Panc1 (cell line): ENCODE measurements around the gene PCNX1.

Experiments
- POLR2AphosphoS5 ChIP-seq: IDR thresholded peaks from 2 replicates; pipeline ENCODE4 v1.6.1; 2012; ENCODE audit warnings: mild to moderate bottlenecking, low read depth, low read length, moderate library complexity
- SIN3A ChIP-seq: IDR thresholded peaks from 2 replicates; pipeline ENCODE4 v1.6.1; 2012; ENCODE audit warnings: low read depth, mild to moderate bottlenecking, low read length, moderate library complexity, borderline replicate concordance; ENCODE audit not compliant: insufficient read depth
- TF ChIP-seq, protein P1 (sequence below): fragments of 450-650 bp; IDR thresholded peaks from 2 replicates; pipeline ENCODE4 v1.5.1; 2017; ENCODE audit warnings: mild to moderate bottlenecking
- TF ChIP-seq, protein P2 (sequence below), 2 experiments: IDR thresholded peaks; 2 replicates each; pipeline ENCODE4 v1.6.1; 2011 to 2012; ENCODE audit warnings: low read depth in 2 of 2, control low read depth in 1 of 2, low read length in 1 of 2, mild to moderate bottlenecking in 1 of 2, moderate library complexity in 1 of 2; ENCODE audit not compliant: insufficient read depth in 1 of 2

DNA sequence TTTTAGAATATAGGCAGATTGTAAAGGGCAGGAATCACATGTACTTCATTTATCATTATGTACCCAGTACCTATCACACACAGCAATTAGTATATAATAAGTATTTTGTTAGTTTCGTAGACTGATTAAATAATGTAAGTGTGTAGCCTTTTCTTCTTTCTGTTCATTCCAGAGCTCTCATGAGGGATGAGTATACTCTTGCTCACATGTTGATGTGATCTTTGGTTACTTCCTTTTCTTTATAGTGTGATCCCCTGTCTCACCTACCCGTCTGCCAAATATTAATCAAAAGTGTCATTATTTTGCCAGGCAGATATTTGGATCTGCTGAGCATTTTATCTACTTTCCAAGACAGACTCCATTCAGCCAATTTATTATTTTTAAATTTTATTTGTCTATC is 156.1 kb downstream of the PCNX1 start:
- TF ChIP-seq, protein P1, sequence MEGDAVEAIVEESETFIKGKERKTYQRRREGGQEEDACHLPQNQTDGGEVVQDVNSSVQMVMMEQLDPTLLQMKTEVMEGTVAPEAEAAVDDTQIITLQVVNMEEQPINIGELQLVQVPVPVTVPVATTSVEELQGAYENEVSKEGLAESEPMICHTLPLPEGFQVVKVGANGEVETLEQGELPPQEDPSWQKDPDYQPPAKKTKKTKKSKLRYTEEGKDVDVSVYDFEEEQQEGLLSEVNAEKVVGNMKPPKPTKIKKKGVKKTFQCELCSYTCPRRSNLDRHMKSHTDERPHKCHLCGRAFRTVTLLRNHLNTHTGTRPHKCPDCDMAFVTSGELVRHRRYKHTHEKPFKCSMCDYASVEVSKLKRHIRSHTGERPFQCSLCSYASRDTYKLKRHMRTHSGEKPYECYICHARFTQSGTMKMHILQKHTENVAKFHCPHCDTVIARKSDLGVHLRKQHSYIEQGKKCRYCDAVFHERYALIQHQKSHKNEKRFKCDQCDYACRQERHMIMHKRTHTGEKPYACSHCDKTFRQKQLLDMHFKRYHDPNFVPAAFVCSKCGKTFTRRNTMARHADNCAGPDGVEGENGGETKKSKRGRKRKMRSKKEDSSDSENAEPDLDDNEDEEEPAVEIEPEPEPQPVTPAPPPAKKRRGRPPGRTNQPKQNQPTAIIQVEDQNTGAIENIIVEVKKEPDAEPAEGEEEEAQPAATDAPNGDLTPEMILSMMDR, result no peak
- TF ChIP-seq POLR2AphosphoS5 (no peak), SIN3A (no peak)
- TF ChIP-seq, protein P2, sequence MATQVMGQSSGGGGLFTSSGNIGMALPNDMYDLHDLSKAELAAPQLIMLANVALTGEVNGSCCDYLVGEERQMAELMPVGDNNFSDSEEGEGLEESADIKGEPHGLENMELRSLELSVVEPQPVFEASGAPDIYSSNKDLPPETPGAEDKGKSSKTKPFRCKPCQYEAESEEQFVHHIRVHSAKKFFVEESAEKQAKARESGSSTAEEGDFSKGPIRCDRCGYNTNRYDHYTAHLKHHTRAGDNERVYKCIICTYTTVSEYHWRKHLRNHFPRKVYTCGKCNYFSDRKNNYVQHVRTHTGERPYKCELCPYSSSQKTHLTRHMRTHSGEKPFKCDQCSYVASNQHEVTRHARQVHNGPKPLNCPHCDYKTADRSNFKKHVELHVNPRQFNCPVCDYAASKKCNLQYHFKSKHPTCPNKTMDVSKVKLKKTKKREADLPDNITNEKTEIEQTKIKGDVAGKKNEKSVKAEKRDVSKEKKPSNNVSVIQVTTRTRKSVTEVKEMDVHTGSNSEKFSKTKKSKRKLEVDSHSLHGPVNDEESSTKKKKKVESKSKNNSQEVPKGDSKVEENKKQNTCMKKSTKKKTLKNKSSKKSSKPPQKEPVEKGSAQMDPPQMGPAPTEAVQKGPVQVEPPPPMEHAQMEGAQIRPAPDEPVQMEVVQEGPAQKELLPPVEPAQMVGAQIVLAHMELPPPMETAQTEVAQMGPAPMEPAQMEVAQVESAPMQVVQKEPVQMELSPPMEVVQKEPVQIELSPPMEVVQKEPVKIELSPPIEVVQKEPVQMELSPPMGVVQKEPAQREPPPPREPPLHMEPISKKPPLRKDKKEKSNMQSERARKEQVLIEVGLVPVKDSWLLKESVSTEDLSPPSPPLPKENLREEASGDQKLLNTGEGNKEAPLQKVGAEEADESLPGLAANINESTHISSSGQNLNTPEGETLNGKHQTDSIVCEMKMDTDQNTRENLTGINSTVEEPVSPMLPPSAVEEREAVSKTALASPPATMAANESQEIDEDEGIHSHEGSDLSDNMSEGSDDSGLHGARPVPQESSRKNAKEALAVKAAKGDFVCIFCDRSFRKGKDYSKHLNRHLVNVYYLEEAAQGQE (IDR thresholded peaks at IDR 0.05; ENCODE audit: insufficient read depth in 1 of 2, low read depth in 2 of 2, low read length in 1 of 2), result no peak
